HG02571 (cell line): ENCODE results near the gene FSD1.
"Not testable (repeated sequence)": the region's sequence is repeated elsewhere in the genome, so short reads cannot be mapped to it uniquely, and the experiment has no call there.

Source experiments
- ATAC-seq: cut with Tn5 transposase; IDR thresholded peaks from one replicate; pipeline ENCODE4 v1.9.1; 2021; ENCODE audit warnings: mild to moderate bottlenecking, moderate library complexity; ENCODE audit not compliant: unreplicated experiment

Gene FSD1

DNA sequence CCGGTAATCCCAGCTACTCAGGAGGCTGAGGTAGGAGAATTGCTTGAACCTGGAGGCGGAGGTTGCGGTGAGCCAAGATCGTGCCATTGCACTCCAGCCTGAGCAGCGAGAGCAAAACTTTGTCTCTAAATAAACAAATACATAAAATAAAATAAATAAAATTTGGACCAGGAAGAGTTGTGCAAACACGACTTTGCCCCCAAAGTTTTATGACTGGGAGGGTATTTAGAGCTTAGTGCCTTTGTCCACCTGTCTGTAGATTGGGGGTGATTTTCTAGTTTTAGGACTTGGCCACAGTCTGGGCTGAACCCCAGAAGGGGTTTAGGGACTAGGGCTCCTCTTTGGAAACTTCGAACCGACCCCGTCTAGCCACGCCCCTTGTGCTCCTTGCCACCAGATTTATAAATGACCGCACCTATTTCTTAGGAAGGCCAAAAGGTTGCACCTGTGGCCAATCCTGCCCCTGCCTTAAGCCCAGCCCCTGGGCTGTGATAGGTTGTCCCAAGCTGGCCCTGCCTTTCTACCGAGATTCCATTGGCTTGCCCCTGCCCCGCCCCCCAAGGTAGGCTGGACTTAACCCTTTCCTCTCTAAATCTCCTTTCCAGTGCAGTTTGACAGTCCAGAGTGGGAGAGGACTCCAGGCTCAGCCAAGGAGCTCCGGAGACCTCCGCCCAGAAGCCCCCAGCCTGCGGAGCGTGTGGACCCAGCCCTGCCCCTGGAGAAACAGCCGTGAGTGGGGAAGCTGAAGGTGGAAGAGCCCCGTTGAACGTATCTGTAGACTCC, 20.0 kb upstream of the FSD1 start:
- no peak for ATAC-seq

DNA sequence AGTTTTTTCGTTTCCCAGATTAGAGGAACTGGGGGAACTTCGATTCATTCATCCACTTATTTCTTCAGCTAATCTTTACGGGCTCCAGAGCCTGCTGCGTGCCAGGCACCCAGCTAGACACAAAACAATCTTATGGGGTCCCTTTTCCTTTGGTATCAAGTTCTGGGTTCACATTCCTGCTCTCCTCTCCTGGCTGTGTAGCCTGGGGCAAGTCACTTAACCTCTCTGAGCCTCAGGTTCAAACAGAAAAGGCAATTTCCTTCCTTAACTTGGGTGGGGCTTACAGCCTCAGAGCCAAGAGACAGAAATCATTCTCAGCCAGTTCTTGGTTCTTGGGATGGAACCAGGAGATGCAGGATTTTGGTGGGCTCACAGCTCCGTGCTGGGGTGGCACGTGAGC, 19.4 kb upstream of the FSD1 start:
- no peak for ATAC-seq

DNA sequence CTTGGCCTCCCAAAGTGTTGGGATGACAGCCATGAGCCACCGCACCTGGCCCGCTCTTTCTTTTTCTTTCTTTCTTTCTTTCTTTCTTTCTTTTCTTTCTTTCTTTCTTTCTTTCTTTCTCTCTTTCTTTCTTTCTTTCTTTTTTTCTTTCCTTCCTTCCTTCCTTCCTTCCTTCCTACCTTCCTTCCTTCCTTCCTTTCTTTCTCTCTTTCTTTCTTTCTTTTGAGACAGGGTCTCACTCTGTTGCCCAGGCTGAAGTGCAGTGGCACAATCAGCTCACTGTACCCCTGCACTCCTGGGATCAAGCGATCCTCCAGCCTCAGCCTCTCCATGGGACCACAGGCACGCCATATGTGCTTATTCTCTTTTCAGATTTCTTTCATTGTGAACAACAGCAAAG, 18.3 kb upstream of the FSD1 start:
- not testable (repeated sequence) for ATAC-seq

DNA sequence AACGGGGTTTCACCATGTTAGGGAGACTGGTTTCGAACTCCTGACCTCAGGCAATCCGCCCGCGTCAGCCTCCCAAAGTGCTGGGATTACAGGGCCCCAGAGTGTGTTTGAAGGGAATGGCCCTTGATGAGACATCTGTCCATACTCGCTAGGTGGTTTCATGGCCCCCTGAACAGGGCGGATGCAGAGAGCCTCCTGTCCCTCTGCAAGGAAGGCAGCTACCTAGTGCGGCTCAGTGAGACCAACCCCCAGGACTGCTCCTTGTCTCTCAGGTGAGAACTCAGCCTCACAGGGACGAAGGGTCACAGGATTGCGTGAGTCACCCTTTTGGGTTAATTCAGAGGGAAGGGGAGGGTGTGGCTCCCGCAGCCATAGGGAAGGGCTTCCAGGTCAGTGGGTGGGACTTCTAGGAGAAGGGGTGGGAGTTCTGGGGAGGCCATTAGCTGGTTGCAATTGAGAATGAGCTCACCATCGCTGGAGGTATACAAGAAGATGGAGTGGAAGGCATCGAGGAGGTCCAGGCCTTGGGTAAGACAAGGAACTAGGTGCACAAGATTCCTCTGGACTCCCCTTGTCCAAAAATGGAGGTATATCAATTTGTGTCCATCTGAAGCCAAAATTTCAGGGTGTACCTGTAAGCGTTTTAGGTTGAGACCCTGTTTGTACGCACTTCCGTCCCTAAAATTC, 16.2 kb upstream of the FSD1 start:
- ATAC-seq = no peak

DNA sequence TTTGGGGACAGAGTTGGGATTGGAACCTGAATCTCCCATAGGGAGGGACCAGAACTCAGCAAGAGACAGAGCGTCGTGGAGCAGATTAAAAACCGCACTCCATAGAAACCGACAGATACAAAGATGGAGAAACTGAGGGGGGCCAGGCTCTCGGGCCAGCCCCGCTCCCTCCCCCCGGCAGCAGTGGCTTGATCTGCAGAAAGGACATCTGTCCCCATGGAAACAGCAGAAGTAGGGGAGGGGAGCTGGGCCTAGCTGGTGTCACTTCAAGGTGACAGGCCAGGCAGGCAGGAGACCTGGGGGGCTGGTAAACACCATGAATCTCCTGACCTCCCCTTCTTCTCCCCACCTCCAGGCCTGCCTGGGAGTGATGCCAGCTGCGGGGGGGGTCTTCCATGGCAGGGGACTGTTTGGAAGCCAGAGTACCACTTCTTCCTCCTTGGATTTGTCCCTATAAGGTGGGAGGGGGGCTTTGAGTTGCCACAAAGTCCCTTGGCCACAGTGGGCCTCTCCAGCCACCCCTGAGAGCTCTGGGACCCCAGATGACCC, 13.1 kb upstream of the FSD1 start:
- ATAC-seq = no peak

DNA sequence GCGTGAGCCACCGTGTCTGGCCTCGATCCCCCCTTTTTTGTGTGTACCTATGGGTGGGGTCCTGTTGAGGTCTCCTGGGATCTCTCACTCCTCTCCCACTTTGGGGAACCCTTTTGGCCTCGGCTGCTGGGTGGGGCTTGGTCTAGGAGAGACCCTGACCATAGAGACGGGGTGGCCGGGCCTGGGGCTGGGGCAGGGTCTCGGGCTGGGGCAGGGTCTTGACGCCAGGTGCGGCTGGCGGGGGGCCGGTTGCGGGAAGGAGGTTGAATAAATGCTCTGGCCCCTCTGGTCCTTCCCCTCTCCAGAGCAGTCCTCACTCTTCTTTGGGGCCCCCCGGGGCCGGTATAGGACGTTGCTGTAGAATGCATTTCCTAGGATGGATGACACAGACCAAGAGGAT, 11.9 kb upstream of the FSD1 start:
- ATAC-seq = no peak

DNA sequence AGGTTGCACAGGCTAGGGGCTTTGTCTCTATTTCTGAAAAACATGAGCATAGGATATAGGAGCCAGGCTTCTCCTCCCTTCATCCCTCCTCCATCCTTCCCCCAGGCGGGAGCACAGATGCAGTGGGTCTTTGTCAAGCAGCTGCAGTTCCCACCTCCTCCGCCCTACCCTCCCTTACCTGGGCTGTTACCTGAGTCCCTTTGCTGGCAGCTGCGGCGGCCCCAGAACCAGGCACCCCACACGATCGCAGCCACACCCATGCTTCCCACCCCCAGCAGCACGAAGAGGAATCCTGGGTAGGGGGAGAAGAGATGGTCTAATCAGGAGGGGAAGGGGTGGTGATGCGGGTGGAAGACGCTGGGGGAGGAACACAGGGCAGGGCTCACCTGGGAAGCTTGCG, 10.0 kb upstream of the FSD1 start:
- ATAC-seq = no peak

DNA sequence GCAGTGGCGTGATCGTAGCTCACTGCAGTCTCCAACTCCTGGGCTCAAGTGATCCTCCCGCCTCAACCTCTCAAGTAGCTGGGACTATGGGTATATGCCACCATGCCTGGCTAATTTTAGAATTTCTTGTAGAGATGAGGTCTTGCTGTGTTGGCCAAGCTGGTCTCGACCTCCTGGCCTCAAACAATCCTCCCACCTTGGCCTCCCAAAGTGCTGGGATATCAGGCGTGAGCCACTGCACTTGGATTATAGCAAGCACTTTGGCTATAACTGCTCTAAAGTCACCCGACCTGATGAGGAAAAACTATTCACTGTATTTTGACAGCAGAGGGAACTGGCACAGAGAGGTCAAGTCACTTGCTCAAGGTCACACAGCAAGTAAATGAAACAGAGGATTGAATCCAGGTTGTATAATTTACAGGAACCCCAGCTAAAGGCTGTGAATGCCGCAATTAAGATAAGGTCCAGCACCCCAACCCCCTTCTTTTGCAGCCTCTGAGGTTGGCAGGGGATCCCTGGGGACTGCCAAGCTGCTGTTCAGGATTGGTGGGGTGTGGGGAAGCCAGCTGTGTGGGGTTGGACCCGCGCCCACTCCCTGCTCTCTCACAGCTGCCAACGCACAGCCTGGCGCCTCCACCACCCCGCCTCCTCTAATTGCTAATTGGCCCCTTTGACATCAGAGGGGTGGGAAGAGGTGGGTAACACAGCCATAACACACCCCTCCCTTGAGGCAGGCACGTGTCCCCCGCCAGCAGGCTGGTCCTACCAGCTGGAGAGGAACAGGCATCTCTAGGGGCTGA, 8.2 kb upstream of the FSD1 start:
- no peak for ATAC-seq

DNA sequence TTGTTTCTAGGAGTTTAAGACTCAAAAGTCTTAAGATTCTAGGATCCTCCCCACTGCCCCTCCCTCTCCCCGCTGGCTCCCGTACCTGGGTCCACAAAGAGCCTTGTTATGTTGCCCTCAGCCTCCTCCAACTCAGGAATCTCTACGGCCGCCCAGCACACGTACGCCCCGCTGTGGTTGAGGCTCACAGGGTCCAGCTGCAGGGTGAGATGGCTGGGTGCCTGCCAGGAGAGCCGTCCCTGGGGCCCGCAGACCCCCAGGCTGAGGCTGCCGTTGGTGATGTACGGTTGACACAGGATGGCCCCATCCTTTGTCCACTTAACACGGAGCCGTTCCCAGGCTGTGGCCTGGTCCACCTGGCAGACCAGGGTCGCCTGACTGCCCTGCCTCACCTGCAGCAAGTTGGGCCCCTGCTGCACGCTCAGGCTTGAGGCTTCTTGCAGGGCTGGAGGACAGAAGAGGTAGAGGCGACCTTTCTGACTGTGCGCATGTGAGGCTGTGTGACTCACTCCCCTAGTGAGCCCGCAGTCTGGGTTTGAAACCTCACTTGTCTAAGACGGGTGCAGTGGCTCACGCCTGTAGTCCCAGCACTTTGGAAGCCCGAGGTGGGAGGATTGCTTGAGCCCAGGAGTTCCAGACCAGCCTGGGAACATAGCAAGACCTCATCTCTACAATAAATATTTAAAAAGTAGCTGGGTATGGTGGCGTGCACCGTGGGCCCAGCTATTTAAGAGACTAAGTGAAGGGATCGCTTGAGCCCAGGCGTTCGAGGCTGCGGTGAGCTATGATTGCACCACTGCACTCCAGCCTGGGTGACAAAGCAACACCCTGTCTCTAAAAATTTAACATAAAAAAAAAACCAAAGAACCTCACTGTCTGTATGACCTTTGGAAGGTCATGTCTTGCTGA, 6.2 kb upstream of the FSD1 start:
- no peak for ATAC-seq

DNA sequence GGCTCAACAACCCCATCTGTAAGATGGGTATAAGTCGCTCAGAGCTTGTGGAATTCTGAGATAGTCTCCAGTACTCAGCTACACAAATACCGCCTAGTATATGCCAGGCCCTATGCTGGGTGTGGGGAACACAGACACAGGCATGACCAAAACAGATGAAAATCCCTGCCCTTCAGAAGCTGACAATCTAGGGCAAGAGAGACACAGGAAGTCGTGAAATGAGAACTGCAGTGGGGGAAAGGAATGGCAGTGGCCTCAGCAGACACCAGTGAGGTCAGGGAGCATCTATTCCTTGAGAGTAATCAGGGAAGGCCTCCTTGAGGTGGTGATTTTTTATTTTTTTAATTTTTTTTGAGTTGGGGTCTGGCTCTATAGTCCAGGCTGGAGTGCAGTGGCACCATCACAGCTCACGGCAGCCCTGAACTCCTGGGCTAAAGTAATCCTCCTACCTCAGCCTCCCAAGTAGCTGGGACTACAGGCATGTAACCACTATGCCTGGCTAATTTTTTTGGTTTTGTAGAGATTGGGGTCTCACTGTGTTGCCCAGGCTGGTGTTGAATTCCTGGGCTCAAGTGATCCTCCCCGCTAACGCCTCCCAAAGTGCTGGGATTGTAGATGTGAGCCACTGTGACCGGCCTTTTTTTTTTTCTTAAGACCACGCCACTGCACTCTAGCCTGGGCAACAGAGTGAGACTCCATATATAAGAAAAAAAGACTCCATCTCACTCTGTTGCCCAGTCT, 5.4 kb upstream of the FSD1 start:
- no peak for ATAC-seq

DNA sequence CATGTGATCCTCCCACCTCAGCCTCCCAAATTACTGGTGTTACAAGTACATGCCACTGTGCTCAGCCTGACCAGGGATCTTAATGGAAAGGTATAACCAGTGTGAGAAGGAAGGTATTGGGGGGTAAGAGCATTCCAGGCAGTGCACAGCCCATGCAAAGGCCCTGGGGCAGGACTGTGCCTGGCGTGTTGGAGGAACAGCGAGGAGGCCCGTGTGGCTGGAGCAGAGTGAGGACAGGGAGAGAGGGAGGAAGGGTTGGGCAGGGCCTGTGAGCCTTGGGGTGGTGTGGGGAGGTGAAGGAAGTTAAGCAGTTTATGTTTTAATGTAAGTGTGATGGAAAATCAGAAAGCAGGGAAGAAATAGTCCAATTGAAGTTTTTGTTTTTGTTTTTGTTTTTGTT, 3.8 kb upstream of the FSD1 start:
- ATAC-seq = no peak

DNA sequence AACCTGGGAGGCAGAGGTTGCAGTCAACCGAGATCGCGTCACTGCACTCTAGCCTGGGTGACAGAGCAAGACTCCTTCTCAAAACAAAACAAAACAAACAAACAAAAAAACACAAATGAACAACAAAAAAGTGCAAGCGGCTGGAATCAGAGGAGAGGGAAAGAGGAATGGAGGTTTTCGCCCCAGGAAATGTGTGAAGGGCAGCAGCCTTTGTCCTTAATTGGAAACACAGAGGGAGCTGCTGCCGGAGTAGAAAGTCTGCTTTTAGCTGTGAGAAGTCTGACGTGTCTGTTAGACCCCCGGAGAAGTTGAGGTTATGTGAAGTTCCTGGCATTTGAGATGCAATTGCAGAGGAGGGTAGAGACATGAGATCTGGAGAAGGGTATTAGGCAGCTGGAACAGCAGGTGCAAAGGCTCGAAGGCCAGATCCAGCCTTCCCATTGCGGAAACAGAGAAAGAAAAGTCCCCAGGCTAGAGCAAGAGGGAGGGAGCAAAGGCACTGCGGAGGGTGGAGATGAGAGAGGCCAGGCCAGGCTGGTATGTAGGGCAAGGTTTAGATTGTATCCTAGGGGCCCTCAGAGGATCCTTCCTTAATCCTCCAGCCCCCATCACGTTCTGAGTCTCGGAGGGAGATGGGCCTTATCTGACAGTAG, 2.7 kb upstream of the FSD1 start:
- ATAC-seq = no peak

DNA sequence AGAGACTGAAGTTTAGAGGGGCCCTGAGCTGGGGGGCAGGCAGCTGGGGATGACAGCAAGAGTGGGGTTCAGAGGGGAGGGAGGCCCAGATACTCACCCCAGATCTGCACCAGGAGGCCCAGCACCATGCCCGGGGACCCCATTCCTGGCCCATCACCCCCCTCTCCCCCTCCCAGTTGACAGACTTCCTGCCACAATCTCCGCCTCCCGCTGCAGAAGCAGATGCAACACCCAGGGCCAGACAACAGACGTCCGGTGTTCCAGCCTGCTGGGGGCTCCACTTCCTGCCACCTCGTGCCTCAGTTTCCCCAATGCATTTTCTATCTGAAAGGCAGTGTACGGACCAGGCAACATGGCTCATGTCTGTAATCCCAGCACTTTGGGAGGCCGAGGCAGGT, 2.2 kb upstream of the FSD1 start, which contains the start of gene TMIGD2:
Gene TMIGD2, minus strand, starts transcription at position 147 of the 398 bp plus-strand sequence. Its CDS starts 4 bp downstream, at position 143.
- no peak for ATAC-seq

DNA sequence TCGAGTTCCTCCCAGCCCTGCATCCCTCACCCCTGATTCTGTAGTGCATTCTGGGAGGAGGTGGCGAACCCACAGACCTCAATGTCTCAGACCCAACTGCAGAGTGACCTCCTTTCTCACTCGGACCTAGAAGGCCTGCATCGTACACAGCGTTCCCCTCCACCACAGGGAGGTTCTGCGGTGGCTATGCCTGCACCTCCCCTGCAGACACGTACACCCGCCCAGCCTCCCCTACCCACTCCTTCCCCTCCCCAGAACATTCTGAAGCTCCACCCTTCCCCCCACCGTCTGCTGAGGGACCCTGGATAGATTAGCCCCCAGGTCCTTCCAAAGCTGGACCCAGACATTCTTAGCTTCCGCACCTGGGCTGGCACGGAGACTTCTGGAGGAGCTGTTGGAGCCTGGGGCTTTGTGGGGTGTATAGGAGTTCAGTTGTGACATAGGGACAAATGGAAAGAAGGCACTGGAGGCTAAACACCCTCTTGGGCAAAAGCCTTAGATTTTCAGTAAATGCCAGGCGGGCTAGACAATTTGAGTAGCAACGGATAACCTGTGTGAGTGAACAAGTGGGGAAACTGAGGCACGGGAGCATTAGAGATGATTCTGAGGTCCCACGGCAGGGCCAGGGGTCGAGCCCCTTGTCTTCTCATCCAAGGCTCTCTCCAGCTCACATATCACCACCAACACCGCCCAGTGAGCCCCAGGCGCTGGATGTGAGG, 420 bp upstream of the FSD1 start:
- ATAC-seq = no peak

DNA sequence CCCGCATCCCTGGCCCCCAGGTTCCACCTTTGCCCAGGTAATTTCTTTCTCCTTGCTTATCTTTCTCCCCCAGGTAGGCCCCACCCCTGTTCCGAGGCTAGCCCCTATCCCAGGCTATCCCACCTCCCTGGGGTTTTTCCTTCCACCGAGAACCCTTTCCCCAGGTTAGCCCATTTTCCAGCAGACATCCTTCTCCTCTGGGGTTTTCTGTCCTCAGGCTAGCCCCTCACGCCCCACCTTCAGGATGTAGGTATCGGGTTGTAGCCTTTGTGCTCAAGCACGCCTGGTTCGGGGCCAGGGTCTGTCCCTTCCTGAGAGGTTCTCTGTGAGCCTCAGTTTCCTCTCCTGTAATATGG, 837 bp downstream of the FSD1 start:
- no peak for ATAC-seq

DNA sequence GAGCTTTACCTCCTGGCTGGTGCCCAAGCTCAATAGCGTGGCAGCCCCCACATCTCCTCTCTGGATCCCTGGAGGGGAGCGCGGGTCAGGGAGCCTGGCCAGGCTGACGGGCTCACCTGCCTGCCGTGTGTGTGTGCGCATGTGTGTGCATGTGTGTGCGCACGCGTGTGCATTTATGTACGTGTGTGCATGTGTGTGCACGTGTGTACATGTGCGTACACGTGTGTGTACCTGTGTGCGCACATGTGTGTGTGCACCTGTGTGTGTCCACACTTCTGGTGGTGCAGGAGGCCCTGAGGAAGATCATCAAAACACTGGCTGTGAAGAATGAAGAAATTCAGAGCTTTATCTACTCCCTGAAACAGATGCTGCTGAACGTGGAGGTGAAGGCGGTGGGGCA, 1.3 kb downstream of the FSD1 start:
- no peak for ATAC-seq

DNA sequence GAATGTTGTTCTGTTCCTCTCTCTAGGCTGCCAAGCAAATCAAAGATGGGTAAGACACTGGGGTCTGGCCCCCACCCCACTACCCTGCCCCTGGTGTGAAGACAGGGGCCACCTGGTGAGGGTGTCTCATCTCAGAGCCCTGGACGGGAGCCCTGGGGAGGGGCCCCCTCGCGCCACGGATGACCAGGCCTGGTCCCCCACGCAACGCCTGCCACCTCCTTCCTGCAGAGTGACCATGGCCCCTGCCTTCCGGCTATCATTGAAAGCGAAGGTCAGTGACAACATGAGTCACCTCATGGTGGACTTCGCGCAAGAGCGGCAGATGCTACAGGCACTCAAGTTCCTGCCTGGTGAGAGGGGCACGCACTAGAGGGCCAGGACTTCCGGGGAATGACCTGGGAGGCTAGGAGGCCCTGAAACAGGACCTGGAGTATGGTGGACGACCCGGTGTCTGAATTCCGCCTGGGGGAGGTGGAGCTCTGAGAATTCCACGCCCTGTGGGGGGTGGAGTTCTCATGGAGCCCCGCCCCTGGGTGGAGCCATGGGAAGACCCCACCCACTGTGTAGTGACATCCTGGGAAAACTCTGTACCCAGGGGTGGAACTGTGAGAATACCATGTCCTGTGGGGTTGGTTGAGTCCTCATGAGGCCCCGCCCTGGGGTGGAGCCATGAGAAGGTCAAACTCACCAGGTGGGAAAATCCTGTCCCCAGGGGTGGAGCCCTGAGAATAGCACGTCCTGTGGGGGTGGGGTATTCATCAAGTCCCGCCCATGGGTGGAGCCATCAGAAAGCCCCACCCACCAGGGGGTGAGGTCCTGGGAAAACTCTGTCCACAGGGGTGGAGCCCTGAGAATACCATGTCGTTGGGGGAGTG, 6.1 kb downstream of the FSD1 start:
- no peak for ATAC-seq
